ENCODE results near the gene ST8SIA5. TPM values are rescaled to one million over a fixed set of nuclear protein-coding genes. Genes with fewer than 3 reads are reported as not detected.

ST8SIA5 gene
- total and polyA plus RNA-seq, 8 donors = 0.09 to 0.43 (median 0.27) TPM

DNA sequence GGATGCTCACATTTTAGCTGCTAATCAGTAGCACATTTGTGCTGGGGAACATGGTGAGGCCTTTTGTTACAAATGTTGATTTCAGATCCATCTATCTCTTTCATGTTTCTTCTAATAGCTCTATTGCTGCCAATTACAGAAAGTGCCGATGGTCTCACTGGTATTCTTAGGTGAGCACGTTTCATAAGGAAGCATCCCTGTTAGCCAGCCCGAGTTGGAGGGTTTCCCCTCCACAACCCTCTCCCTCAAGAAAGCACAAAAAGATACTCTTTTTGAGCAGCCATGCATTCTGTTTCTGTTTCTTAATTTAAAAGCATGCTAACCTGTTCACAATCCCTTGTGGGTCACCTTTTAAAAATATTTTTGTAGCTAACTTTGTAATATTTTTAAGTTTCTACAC is 30.8 kb upstream of the ST8SIA5 start:
- intact Hi-C loops (cut with DNase I) = no loop called here
- H3K27me3 ChIP-seq = no peaks in the 10 kb centered on the region

DNA sequence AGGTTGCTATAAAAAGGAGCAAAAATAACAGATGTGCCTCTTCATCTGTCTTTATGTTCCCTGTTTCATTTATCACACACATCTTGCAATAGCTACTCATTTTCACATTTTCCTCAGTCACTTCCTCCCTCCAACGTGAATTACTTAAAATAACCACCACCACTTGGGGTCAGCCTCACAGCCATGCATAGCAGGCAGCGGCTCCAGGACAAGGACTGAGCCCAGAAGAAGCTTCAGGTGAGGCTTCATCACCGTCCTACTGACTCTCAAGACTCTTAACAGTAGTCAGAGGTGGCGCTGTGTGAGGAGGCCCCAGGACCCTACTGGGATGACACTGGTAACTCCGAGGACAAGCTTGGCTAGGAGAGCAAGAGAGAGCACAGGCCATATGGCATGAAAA is 15.5 kb upstream of the ST8SIA5 start:
- Histone ChIP-seq H3K27me3 (no peaks in the 10 kb centered on the region), H3K9me3 (no peaks in the 10 kb centered on the region), H3K27ac (no peak overlapping the region), H3K4me1 (no peaks in the 10 kb centered on the region), H3K4me3 (no peak overlapping the region), H3K36me3 (no peaks in the 10 kb centered on the region)
- ATAC-seq (no peak), DNase-seq (no peak)
- intact Hi-C loops (cut with DNase I) = no loop called here
- TF ChIP-seq CTCF (IDR thresholded peaks at IDR 0.05) = no peak

More for the DNA sequence above, 30.8 kb upstream of the ST8SIA5 start:
- Histone ChIP-seq H3K9me3 (peaks cover 0 to 14% of the 10 kb centered on the region in 2 donors), H3K36me3 (no peaks in the 10 kb centered on the region), H3K4me3 (no peak overlapping the region), H3K4me1 (no peaks in the 10 kb centered on the region), H3K27ac (no peak overlapping the region)
- DNase-seq (no peak), ATAC-seq (no peak)
- TF ChIP-seq CTCF (IDR thresholded peaks at IDR 0.05) = no peak

GRCh38 chr18:46771141-46771540 is 14.3 kb upstream of the ST8SIA5 start:
- H3K36me3 ChIP-seq = no peaks in the 10 kb centered on the region
- no peak for TF ChIP-seq CTCF (IDR thresholded peaks at IDR 0.05)
- no peaks in the 10 kb centered on the region for H3K4me1 ChIP-seq
- H3K4me3 ChIP-seq = no peak overlapping the region
- H3K27ac ChIP-seq = no peak overlapping the region
- intact Hi-C loops (cut with DNase I) = no loop called here
- DNase-seq = no peak
- H3K9me3 ChIP-seq = no peaks in the 10 kb centered on the region
- no peaks in the 10 kb centered on the region for H3K27me3 ChIP-seq
- no peak for ATAC-seq

GRCh38 chr18:46770708-46771107 is 13.9 kb upstream of the ST8SIA5 start:
- Histone ChIP-seq H3K4me1 (no peaks in the 10 kb centered on the region), H3K9me3 (no peaks in the 10 kb centered on the region), H3K27ac (no peak overlapping the region), H3K36me3 (no peaks in the 10 kb centered on the region), H3K27me3 (no peaks in the 10 kb centered on the region), H3K4me3 (no peak overlapping the region)
- DNase-seq (no peak), ATAC-seq (no peak)
- intact Hi-C loops (cut with DNase I) = no loop called here
- no peak for TF ChIP-seq CTCF (IDR thresholded peaks at IDR 0.05)

- intact Hi-C loops (cut with DNase I) = no loop called here
- H3K36me3 ChIP-seq = no peaks in the 10 kb centered on the region
- ATAC-seq (no peak), DNase-seq (no peak)
- H3K4me3 ChIP-seq = no peak overlapping the region
- TF ChIP-seq CTCF (IDR thresholded peaks at IDR 0.05) = no peak
- H3K9me3 ChIP-seq = no peaks in the 10 kb centered on the region
- H3K4me1 ChIP-seq = no peaks in the 10 kb centered on the region
- H3K27ac ChIP-seq = no peak overlapping the region
- H3K27me3 ChIP-seq = no peaks in the 10 kb centered on the region
These were observed 11.5 kb upstream of the ST8SIA5 start for GRCh38 chr18:46768166-46768921.
